Measurements from ENCODE around the gene FNDC3B.

Gene FNDC3B

DNA sequence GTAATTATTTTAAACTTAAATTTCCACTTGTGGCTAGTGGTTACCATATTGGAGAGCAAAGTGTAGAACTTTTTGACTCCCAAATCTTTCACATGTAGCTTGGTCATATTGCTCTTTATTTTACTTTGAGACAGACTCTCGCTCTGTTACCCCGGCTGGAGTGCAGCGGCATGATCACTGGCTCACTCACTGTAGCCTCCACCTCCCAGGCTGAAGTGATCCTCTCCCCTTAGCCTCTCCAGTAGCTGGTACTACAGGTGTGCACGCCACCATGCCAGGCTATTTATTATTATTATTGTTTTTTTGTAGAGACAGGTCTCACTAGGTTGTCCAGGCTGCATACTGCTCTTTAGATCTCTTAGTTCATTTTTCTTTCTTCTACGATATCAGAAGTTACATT is 3.9 kb downstream of the FNDC3B start:
- POLR2A ChIA-PET = interaction anchor here (0.6 kb wide), 1 partner anchor 131 kb away, joined by 3 read pairs; no protein-coding TSS in a partner anchor
- H3K9me3 ChIP-seq (ENCODE audit: control insufficient read depth, insufficient read depth, low read depth, low read length) = no peaks in the 10 kb centered on the region
- no peak overlapping the region for H3K27ac ChIP-seq (ENCODE audit: extremely low read depth, low read depth, low read length)
- H3K4me1 ChIP-seq (ENCODE audit: control insufficient read depth, insufficient read depth, low read length) = peaks cover 4% of the 10 kb centered on the region; the same call in 1 of the 2 replicates
- CTCF ChIA-PET = no interaction called here
- no peak overlapping the region for H3K4me3 ChIP-seq (ENCODE audit: low read depth, low read length)
- TF ChIP-seq ZNF366 (tag by site-specific recombination; conservative IDR thresholded peaks at IDR 0.05) (no peak), ZNF660 (tag by site-specific recombination; IDR thresholded peaks at IDR 0.05) (no peak), ZNF23 (tag by site-specific recombination; IDR thresholded peaks at IDR 0.05; ENCODE audit: borderline replicate concordance) (no peak), GLIS1 (tag by site-specific recombination; IDR thresholded peaks at IDR 0.05) (no peak), MZF1 (tag by site-specific recombination; IDR thresholded peaks at IDR 0.05; ENCODE audit: borderline replicate concordance) (no peak), ZNF121 (tag by site-specific recombination; IDR thresholded peaks at IDR 0.05) (no peak), ZNF214 (tag by site-specific recombination; IDR thresholded peaks at IDR 0.05; ENCODE audit: borderline replicate concordance) (no peak), ZBTB48 (tag by site-specific recombination; IDR thresholded peaks at IDR 0.05) (no peak), ZNF157 (tag by site-specific recombination; IDR thresholded peaks at IDR 0.05) (no peak), ZNF623 (tag by site-specific recombination; IDR thresholded peaks at IDR 0.05) (no peak), ZNF146 (tag by site-specific recombination; IDR thresholded peaks at IDR 0.05) (no peak), ZNF19 (tag by site-specific recombination; IDR thresholded peaks at IDR 0.05; ENCODE audit: low read depth) (no peak), ZNF274 (IDR thresholded peaks at IDR 0.05; ENCODE audit: low read length) (no peak), ZNF274 (tag by site-specific recombination; IDR thresholded peaks at IDR 0.05; ENCODE audit: borderline replicate concordance) (no peak), BCL11B (tag by site-specific recombination; IDR thresholded peaks at IDR 0.05; ENCODE audit: low read depth) (no peak), EGR2 (tag by site-specific recombination; IDR thresholded peaks at IDR 0.05; ENCODE audit: low read depth) (no peak), FEZF1 (tag by site-specific recombination; IDR thresholded peaks at IDR 0.05) (no peak)
- TF ChIP-seq, protein P1, sequence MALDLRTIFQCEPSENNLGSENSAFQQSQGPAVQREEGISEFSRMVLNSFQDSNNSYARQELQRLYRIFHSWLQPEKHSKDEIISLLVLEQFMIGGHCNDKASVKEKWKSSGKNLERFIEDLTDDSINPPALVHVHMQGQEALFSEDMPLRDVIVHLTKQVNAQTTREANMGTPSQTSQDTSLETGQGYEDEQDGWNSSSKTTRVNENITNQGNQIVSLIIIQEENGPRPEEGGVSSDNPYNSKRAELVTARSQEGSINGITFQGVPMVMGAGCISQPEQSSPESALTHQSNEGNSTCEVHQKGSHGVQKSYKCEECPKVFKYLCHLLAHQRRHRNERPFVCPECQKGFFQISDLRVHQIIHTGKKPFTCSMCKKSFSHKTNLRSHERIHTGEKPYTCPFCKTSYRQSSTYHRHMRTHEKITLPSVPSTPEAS (tag by site-specific recombination; IDR thresholded peaks at IDR 0.05) = no peak
- TF ChIP-seq, protein P2, sequence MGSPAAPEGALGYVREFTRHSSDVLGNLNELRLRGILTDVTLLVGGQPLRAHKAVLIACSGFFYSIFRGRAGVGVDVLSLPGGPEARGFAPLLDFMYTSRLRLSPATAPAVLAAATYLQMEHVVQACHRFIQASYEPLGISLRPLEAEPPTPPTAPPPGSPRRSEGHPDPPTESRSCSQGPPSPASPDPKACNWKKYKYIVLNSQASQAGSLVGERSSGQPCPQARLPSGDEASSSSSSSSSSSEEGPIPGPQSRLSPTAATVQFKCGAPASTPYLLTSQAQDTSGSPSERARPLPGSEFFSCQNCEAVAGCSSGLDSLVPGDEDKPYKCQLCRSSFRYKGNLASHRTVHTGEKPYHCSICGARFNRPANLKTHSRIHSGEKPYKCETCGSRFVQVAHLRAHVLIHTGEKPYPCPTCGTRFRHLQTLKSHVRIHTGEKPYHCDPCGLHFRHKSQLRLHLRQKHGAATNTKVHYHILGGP (tag by site-specific recombination; IDR thresholded peaks at IDR 0.05) = no peak
- TF ChIP-seq, protein P3, sequence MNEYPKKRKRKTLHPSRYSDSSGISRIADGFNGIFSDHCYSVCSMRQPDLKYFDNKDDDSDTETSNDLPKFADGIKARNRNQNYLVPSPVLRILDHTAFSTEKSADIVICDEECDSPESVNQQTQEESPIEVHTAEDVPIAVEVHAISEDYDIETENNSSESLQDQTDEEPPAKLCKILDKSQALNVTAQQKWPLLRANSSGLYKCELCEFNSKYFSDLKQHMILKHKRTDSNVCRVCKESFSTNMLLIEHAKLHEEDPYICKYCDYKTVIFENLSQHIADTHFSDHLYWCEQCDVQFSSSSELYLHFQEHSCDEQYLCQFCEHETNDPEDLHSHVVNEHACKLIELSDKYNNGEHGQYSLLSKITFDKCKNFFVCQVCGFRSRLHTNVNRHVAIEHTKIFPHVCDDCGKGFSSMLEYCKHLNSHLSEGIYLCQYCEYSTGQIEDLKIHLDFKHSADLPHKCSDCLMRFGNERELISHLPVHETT (tag by site-specific recombination; IDR thresholded peaks at IDR 0.05) = no peak
- H3K36me3 ChIP-seq (ENCODE audit: control insufficient read depth in 2 of 2, insufficient read depth in 1 of 2, low read length in 2 of 2) = no peaks in the 10 kb centered on the region

DNA sequence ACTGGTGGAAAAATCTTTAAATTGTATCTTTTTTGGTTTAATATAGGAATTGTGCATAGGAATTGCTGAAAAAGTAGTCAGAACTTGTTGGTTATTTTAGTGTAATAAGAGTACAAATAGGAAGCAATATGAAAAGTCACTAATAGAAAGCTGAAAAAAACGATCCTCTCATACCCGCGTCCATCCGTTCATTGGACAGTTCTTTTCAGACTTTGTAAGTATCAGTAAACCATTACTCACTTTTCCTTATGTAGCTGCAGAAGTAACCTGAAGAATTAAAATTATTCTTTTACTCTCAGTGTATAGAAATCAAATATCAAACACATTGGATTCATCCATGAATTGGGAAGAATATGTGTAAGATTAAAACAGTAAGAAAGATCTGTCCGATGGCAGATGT is 4.4 kb downstream of the FNDC3B start:
- H3K27ac ChIP-seq (ENCODE audit: extremely low read depth, low read depth, low read length) = no peak overlapping the region

More for the DNA sequence above, 4.4 kb downstream of the FNDC3B start:
- Histone ChIP-seq H3K4me3 (ENCODE audit: low read depth, low read length) (no peak overlapping the region), H3K9me3 (ENCODE audit: control insufficient read depth, insufficient read depth, low read depth, low read length) (no peaks in the 10 kb centered on the region), H3K4me1 (ENCODE audit: control insufficient read depth, insufficient read depth, low read length) (peaks cover 4% of the 10 kb centered on the region; the same call in 1 of the 2 replicates), H3K36me3 (ENCODE audit: control insufficient read depth in 2 of 2, insufficient read depth in 1 of 2, low read length in 2 of 2) (no peaks in the 10 kb centered on the region)
- ChIA-PET CTCF (no interaction called here), POLR2A (no interaction called here)
- TF ChIP-seq, protein P1 (tag by site-specific recombination; IDR thresholded peaks at IDR 0.05) = no peak
- TF ChIP-seq ZNF48 (tag by site-specific recombination; IDR thresholded peaks at IDR 0.05) (no peak), ZNF768 (tag by site-specific recombination; IDR thresholded peaks at IDR 0.05) (no peak)
